ENCODE data around the gene SPTSSA. TPM values are rescaled to one million over a fixed set of nuclear protein-coding genes. Genes with fewer than 3 reads are reported as not detected.
A peak's percentile ranks its signal among the peaks of the same experiment; 100 is the strongest.

SPTSSA gene
- total RNA-seq, 1 donor = 10.5 TPM

DNA sequence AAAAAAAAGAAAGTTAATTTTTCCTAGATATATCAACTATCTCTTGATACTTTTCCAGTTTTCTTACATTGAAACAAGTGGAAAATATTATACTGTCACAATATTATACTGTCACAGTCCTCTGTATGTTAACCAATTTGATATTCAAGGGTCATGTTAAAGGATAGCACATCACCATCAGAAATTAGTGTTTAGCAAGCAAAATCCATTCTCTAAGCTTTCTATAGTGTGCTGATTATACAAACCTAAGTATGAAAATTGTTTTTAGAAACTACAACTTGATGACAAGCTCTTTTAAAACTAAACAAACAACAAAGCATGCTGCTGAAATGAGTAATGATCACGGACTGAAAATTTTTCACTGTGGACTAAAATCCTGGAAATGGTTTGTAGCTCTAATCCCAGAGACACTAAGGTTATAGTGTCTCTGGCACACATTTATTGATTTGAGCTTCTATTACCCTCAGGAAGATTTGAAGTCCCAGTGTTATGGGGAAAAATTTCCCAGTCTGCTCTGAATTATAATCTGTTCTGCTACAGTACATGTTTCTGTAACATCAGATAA, 9.7 kb downstream of the SPTSSA start:
- Histone ChIP-seq H3K36me3 (ENCODE audit: insufficient read depth, low read length) (peaks cover 15% of the 10 kb centered on the region), H3K4me1 (ENCODE audit: insufficient read depth, low read length) (no peaks in the 10 kb centered on the region), H3K9me3 (ENCODE audit: low read depth, low read length) (no peaks in the 10 kb centered on the region), H4K20me1 (ENCODE audit: insufficient read depth, low read length) (peaks cover 8% of the 10 kb centered on the region), H2AFZ (ENCODE audit: low read length) (no peak overlapping the region), H3K27me3 (ENCODE audit: insufficient read depth, low read length) (no peaks in the 10 kb centered on the region), H3K4me3 (ENCODE audit: insufficient read depth, low read length) (no peak overlapping the region), H3K79me2 (ENCODE audit: insufficient read depth, low read length) (peaks cover 61% of the 10 kb centered on the region), H3K4me2 (ENCODE audit: insufficient read depth, low read length) (no peak overlapping the region), H3K27ac (ENCODE audit: low read depth, low read length) (no peak overlapping the region)
- DNase-seq (ENCODE audit: insufficient read length, low spot score, missing footprints) = peak; percentile 39
- TF ChIP-seq, protein P1, sequence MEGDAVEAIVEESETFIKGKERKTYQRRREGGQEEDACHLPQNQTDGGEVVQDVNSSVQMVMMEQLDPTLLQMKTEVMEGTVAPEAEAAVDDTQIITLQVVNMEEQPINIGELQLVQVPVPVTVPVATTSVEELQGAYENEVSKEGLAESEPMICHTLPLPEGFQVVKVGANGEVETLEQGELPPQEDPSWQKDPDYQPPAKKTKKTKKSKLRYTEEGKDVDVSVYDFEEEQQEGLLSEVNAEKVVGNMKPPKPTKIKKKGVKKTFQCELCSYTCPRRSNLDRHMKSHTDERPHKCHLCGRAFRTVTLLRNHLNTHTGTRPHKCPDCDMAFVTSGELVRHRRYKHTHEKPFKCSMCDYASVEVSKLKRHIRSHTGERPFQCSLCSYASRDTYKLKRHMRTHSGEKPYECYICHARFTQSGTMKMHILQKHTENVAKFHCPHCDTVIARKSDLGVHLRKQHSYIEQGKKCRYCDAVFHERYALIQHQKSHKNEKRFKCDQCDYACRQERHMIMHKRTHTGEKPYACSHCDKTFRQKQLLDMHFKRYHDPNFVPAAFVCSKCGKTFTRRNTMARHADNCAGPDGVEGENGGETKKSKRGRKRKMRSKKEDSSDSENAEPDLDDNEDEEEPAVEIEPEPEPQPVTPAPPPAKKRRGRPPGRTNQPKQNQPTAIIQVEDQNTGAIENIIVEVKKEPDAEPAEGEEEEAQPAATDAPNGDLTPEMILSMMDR (IDR thresholded peaks at IDR 0.05; ENCODE audit: extremely low read depth, low read depth, low read length) = no peak

GRCh38 chr14:34450958-34451357, 11.1 kb downstream of the SPTSSA start:
- H3K4me1 ChIP-seq (ENCODE audit: insufficient read depth, low read length) = no peaks in the 10 kb centered on the region
- no peak overlapping the region for H3K27ac ChIP-seq (ENCODE audit: low read depth, low read length)
- no peaks in the 10 kb centered on the region for H3K27me3 ChIP-seq (ENCODE audit: insufficient read depth, low read length)
- H4K20me1 ChIP-seq (ENCODE audit: insufficient read depth, low read length) = peaks cover 7% of the 10 kb centered on the region
- no peak overlapping the region for H3K4me2 ChIP-seq (ENCODE audit: insufficient read depth, low read length)
- DNase-seq (ENCODE audit: insufficient read length, low spot score, missing footprints) = no peak
- TF ChIP-seq, protein P1 (IDR thresholded peaks at IDR 0.05; ENCODE audit: extremely low read depth, low read depth, low read length) = no peak
- H3K36me3 ChIP-seq (ENCODE audit: insufficient read depth, low read length) = peaks cover 12% of the 10 kb centered on the region
- H3K9me3 ChIP-seq (ENCODE audit: low read depth, low read length) = no peaks in the 10 kb centered on the region
- peaks cover 63% of the 10 kb centered on the region for H3K79me2 ChIP-seq (ENCODE audit: insufficient read depth, low read length)
- no peak overlapping the region for H2AFZ ChIP-seq (ENCODE audit: low read length)
- no peak overlapping the region for H3K4me3 ChIP-seq (ENCODE audit: insufficient read depth, low read length)

DNA sequence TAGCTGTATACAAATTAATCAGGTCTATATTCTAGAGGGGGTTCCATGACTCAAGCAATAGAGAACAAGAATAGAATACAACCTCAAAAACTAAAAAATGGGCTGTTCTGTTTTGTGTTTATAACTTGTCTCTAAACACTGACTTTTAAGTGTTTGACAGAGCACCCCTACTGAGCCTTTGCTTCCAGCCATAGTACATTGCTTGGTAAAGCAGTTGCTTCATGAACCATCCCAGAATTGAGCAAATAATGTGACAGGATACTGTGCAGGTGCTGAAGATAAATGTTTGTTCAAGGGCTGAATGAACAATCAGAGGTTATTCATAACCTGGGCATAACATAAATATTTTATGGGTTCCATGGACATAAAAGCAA, 11.5 kb downstream of the SPTSSA start:
- H3K79me2 ChIP-seq (ENCODE audit: insufficient read depth, low read length) = peaks cover 61% of the 10 kb centered on the region
- H3K4me1 ChIP-seq (ENCODE audit: insufficient read depth, low read length) = no peaks in the 10 kb centered on the region
- no peak overlapping the region for H3K4me3 ChIP-seq (ENCODE audit: insufficient read depth, low read length)
- no peak overlapping the region for H3K27ac ChIP-seq (ENCODE audit: low read depth, low read length)
- peaks cover 10% of the 10 kb centered on the region for H3K36me3 ChIP-seq (ENCODE audit: insufficient read depth, low read length)
- H3K4me2 ChIP-seq (ENCODE audit: insufficient read depth, low read length) = no peak overlapping the region
- peaks cover 7% of the 10 kb centered on the region for H4K20me1 ChIP-seq (ENCODE audit: insufficient read depth, low read length)
- TF ChIP-seq, protein P1 (IDR thresholded peaks at IDR 0.05; ENCODE audit: extremely low read depth, low read depth, low read length) = no peak
- no peak for DNase-seq (ENCODE audit: insufficient read length, low spot score, missing footprints)
- H3K9me3 ChIP-seq (ENCODE audit: low read depth, low read length) = no peaks in the 10 kb centered on the region
- no peak overlapping the region for H2AFZ ChIP-seq (ENCODE audit: low read length)
- no peaks in the 10 kb centered on the region for H3K27me3 ChIP-seq (ENCODE audit: insufficient read depth, low read length)

GRCh38 chr14:34449819-34450541, 12.1 kb downstream of the SPTSSA start:
- no peak overlapping the region for H3K27ac ChIP-seq (ENCODE audit: low read depth, low read length)
- H3K27me3 ChIP-seq (ENCODE audit: insufficient read depth, low read length) = no peaks in the 10 kb centered on the region
- H3K9me3 ChIP-seq (ENCODE audit: low read depth, low read length) = no peaks in the 10 kb centered on the region
- no peak overlapping the region for H3K4me3 ChIP-seq (ENCODE audit: insufficient read depth, low read length)
- no peaks in the 10 kb centered on the region for H3K4me1 ChIP-seq (ENCODE audit: insufficient read depth, low read length)
- DNase-seq (ENCODE audit: insufficient read length, low spot score, missing footprints) = no peak
- H4K20me1 ChIP-seq (ENCODE audit: insufficient read depth, low read length) = peaks cover 3% of the 10 kb centered on the region
- peaks cover 5% of the 10 kb centered on the region for H3K36me3 ChIP-seq (ENCODE audit: insufficient read depth, low read length)
- no peak overlapping the region for H2AFZ ChIP-seq (ENCODE audit: low read length)
- TF ChIP-seq, protein P1 (IDR thresholded peaks at IDR 0.05; ENCODE audit: extremely low read depth, low read depth, low read length) = no peak
- no peak overlapping the region for H3K4me2 ChIP-seq (ENCODE audit: insufficient read depth, low read length)
- peaks cover 58% of the 10 kb centered on the region for H3K79me2 ChIP-seq (ENCODE audit: insufficient read depth, low read length)
